GM11168 (cell line): Measurements from ENCODE around the gene CTDP1.
"Not testable (repeated sequence)": the region's sequence is repeated elsewhere in the genome, so short reads cannot be mapped to it uniquely, and the experiment has no call there.

Experiments used
- in situ Hi-C: fragments of 300-500 bp; cut with MboI; formaldehyde crosslinking; loops from one replicate; pipeline ENCODE4 v1.12.0; 2022; ENCODE audit warnings: low sequenced_read_pairs; ENCODE audit not compliant: unreplicated experiment

CTDP1 gene

DNA sequence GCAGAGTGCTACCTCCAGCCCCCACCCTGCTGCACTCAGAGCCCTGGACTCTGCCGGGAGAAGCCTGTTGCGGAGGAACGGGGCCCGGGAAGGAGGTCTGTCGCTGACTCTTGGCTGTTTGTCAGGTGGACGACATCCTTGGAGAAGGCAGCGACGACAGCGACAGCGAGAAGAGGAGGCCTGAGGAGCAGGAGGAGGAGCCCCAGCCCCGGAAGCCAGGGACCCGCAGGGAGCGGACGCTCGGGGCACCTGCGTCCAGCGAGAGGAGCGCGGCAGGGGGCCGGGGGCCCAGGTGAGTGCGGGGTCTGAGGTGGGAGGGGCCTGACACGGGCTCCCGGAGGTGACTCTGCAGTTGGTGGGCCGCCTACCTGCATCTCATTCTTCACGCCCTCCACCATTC, 56.6 kb downstream of the CTDP1 start:
- in situ Hi-C loops, result no loop called here

DNA sequence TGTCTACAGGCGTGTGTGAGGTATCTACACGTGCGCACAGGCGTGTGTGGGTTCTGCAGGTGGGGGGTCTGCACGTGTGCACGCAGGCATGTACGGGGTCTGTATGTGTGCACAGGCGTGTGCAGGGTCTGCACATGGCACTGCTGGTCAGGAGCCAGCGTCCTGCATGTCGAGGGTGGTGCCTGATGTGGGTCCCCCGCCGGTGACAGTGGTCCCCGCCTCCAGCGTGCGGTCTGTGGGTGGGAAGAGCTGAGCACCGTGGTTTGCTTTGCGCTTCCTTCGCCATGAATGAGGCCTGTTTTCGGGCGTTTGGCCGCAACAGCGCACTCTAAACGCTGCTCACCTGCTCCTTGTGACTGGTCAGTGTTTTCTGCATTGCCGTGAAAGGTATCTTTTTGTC, 57.2 kb downstream of the CTDP1 start:
- in situ Hi-C loops, result no loop called here

DNA sequence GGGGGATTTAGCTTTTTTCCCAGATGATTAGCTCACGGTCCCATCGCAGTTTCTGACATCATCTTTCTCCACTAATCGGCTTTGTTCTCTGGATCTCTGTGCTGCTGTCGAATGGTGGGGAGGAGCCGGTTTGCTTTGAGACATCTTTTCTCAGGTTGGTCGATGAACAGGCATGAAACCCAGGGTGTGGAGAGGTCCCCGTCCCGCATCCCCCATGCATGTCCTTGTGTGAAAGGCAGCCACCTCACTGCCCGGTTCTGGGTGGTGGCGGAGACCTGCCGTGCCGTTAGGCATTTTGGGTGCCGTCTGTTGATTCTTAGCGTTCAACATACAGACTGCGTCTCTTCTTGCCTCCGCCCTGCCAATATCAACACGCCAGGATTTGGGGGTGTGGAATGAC, 57.8 kb downstream of the CTDP1 start:
- in situ Hi-C loops, result no loop called here

DNA sequence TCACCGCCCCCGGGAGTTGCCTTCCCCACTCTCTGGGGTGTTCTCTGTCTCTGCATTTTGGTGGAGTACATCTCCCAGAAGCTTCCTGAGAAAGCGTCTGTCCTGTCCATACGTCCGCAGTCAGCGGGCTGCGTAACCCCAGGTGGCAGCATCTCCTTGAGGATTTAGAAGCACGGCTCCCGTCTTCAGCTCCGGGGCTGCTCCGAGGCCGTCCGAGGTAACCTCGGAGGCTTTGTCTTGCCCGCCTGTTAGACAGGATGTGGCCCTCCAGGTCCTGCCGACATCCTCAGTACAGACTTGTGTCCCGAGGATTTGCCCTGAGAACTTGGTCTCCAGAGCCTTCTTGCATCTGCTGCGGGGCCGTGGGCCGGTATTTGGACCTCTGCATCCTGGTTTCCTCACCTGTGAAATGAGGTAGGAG, 58.4 kb downstream of the CTDP1 start:
- in situ Hi-C loops, result no loop called here

DNA sequence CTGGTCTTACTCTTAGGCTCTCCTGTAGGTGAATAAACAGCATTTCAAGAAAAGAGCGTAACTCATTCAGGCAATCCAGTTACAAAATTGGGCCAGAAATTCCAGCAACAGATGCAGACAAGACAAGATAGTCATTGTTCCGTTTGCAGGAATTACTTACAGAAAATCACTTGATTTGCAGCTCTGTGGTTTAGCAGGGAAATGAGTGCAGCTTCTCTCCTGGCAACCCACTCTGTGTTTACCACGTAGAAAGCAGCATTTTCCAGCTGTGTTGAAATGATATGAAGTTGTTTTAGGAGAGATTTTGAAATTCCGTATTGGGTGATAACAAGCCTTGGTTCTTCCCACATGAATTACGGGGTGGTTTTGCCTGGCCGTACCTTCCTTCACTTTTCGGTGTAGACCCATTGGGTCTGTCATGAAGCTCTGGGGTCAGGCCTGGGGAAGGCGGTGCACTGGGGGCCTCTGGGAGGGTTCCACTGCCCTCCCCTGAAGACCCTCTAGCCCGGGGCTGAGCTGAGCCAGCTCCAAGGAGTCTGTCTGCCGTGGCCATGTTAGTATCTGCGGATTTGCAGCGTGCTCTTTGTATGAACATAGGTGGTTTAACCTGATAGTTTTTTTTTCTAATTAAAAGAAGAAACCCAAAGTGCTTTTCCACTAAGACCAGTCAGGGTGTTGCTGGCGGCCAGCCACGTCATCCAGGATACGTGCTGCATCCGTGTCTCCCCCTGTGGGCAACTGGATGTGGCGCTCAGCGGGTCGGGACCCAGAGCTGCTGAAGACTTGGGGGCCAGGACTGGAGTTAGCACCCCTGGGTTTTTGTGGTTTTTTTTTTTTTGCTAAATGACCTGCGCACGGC, 59.2 kb downstream of the CTDP1 start:
- in situ Hi-C loops, result no loop called here

DNA sequence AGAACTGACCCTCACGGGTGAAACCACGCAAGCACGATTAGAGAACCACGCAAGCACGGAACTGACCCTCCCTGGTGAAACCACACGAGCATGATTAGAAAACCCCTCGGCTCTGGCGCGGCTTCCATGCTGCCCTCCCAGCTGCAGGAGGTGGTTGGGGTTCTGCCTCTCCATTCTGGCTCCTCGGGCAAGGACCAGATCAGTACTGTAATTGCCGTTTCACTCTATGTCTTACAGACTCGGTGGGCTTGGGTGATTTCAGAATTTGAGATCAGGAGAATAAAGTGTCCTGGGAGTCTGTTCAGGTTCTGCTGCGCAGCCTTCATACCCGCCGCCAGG, 59.8 kb downstream of the CTDP1 start:
- in situ Hi-C loops, result no loop called here

DNA sequence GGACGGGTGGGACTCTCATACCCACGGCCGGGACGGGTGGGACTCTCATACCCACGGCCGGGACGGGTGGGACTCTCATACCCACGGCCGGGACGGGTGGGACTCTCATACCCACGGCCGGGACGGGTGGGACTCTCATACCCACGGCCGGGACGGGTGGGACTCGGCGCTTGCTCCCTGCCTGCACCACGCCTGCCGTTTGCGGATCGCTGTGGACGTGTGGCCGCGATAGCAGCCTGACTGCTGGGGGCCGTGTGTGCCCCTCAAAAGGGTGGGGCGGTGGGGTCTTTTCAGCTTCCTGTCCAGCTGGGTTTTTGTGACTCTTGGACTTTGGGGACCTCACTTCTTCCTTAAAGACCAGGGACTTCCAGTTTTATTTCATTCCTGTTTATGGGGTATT, 60.4 kb downstream of the CTDP1 start:
- in situ Hi-C loops, result not testable (repeated sequence)

DNA sequence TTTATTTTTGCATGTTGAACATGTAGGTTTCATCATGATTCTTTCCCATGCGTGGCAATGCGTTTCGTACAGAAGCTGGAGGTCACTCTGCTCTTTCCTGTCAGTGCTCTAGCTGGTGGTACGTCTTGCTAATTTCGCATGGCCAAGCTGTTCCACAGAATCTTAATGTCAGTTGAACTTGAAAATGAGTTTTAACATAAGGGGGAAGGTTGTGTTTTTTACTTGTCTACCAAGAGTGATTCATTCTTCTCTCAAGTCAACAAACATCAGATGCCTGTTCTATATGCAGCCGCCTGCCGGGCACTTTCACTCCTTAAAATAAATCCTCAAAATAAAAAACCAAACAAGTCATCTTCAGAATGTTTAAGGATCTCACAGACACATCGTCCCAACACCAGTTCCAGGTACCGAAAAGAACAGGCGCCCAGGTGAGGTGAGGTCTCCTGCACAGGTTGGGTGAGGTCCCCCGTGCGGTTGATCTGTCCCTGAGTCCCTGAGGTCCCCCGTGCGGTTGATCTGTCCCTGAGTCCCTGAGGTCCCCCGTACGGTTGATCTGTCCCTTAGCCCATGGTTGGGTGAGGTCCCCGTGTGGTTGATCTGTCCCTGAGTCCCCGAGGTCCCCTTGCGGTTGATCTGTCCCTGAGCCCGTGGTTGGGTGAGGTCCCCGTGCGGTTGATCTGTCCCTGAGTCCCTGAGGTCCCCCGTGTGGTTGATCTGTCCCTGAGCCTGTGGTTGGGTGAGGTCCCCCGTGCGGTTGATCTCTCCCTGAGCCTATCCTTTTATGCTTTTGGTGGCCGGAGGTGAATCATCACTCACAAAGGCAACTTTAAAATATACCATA, 61.1 kb downstream of the CTDP1 start:
- in situ Hi-C loops, result no loop called here

DNA sequence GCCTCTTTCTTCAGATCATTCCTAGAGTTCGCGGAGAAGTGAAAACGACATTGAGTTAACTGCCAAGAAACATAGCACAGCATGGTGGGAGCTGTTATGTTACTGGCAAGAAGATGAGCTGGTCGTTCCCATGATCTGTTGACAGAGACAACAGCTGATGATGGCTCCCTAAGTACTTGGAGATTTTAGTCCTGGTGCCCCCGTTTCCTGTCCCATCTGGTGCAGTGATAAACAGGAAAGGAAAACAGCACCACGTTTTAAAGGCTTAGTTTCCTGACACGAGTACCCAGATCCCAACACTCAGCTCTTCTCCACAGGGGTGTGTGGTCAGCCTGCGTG, 61.7 kb downstream of the CTDP1 start:
- in situ Hi-C loops, result no loop called here

DNA sequence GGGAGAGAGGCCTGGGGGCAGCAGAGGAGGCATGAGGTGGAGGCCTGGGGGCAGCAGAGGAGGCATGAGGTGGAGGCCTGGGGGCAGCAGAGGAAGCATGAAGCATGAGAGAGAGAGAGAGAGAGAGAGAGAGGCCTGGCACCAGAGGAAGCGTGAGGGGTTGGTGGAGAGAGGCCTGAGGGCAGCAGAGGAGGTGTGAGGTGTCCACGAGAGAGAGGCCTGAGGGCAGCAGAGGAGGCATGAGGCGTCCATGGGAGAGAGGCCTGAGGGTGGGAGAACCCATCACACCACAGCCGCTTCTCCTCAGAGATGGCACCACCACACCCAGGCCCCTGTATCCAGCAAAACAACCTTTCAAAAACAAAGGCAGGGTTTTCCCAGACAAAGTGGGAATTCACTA, 62.5 kb downstream of the CTDP1 start:
- in situ Hi-C loops, result no loop called here

DNA sequence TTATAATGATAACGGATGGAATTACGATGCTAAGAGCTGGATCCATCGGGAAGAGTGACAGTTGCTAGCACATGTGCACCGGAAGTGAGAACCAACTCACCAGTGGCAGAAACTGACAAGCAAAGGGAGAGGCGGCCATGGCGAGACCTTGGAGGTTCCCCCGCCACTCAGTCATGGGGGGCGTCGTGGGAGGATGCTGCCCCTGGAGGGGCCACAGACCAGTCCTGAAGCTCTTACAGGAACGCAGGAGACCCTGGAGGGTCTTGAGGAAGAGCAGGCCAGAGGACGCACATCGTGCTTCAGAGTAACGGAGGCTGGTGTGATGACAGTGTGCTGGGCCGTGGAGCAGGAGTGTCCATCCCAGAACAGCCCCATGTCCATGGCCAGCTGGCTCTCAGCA, 65.0 kb downstream of the CTDP1 start:
- in situ Hi-C loops, result no loop called here

DNA sequence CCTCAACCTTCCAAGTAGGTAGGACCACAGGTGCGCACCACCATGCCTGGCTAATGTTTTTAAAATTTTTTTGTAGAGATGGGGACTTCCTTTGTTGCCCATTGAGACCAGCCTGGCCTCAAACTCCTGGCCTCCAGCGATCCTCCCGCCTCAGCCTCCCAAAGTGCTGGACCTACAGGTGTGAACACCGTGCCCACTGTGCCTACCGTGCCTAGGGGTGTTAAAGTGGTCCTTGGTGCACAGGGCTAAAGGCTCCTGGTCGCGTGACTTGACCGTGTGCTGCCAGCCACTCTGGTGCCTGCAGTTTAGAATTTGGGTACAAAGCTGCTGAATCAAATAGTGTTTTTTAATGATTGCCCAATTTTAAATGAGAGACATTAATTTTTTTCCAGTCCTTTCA, 67.1 kb downstream of the CTDP1 start:
- in situ Hi-C loops, result no loop called here

DNA sequence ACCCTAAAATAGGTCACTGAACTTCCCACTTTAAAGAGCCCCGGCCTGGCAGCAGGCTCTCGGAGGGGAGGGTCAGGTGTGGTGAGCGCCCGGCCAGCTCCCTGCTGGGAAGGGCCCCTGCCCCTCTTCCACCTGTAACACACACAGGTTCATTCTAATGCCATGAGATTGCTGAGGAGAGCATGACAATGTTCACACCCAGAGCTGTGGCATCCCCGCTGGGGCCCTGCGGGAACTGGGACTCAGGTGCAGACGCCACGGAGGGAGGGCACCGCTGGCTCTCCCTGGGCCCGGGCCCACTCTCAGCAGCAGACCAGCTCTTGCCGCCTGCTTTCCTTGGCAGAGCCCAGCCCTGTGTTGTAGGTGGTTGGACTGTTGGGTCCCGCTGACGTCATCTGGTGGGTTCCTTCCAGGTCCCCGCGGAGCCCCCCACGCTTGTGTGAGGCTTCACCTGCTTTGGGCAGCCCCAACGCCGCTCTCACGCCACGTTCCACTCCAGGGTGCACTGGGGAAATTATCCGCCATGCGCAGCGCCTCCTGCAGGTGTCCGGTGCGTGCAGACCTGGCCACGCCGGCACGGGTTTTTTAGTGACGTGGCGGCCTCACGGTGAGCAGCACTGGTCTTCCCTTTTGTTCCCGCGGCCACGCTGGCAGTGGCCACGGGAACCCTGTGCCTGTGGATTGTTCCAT, 67.7 kb downstream of the CTDP1 start:
- in situ Hi-C loops, result no loop called here

DNA sequence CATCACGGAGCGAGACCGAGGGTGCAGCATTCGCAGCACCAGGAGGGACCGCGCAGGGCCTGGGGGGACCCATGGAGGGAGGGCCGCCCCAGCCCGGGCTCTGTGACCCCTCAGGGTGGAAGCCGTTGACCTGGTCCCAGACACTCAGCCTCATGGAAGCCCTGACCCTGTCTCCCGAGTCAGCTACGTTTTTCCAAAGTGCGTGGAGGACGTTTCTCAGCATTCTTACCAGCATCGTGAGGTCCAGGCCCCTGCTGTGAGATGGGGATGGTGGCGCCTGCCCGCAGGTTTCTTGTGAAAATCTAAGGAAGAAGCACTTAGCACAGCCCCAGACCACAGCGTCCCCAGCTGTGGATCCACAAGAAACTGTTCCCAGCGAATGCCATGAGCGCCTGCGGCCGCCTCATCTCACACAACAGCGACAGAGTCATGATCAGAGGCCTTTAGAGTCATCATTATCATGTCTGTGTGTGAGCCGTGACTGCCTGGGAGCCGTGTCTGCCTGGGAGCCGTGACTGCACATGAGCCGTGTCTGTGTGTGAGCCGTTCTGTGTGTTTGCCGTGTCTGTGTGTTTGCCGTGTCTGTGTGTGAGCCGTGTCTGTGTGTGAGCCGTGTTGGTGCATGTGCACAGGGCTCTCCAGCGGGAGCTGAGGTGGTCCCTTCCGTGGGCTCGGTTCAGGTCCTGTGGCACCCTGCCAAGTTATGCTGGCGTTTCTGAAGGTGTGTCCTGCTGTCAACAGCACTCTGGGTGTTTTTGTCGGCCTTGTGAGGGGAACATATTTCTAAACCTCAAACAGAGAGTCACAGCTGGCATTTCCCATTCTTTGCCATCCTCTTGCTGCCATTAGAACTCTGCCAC, 68.9 kb downstream of the CTDP1 start:
- in situ Hi-C loops, result no loop called here

DNA sequence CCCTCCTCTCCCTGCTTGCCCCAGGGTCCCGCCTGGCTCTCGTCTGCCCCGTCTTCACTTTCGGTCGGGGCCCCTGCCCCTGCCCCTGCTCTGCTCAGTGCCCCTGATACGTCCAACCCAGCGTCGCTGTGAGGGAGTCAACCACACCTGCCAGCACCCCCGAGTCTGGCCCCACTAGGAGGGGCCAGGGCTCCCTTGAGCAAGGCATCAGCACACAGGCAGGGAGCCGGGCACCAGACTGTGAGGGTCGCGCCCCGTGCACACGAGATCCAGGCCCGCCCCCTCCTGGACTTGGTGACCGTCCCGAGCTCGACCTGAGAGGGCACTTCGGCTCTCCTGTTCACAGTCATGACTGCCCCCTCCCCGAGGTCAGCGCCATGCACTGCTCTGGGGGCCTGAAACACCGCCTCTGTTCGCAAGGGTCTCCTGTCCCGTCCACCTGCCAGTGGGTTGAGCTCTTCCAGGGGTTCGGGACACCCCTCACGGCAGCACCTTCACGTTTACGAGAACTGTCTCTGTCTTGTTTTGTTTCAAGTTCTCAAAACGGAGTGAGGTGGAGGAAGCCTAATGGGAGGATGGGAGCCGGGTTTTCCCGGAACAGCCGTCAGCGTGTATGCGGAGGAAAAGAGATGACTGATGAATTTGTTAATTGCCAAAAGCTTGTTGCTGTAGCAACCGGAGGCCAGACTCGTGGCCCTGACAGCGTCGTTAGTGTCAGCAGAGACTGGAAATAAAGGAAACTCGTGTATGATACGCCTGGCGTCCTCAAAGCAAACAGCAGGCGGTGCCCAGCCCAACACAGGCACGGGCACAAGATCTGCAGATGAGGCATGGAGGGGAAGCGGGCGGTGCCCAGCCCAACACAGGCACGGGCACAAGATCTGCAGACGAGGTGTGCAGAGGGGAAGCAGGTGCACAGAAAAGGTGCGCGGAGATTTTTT, 69.9 kb downstream of the CTDP1 start:
- in situ Hi-C loops, result no loop called here

DNA sequence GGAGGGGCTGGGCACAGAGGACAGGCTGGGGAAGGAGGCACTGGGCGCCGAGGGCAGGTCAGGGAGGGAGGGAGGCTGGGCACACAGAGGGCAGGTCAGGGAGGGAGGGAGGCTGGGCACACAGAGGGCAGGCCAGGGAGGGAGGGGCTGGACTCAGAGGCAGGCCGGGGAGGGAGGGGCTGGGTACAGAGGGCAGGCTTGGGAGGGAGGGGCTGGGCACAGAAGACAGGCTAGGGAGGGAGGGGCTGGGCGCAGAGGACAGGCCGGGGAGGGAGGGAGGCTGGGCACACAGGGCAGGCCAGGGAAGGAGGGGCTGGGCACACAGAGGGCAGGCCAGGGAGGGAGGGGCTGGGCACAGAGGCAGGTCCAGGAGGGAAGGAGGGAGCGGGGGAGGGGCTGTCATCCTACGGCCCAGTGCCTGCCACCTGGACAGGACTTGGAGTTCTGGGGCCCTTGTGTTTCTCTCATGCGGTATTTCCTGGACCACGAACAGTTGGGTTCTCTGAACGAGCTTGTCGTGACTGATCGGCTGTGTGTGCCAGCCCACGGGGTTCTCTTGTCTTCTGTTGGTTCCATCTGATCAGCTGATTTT, 71.5 kb downstream of the CTDP1 start:
- in situ Hi-C loops, result no loop called here

DNA sequence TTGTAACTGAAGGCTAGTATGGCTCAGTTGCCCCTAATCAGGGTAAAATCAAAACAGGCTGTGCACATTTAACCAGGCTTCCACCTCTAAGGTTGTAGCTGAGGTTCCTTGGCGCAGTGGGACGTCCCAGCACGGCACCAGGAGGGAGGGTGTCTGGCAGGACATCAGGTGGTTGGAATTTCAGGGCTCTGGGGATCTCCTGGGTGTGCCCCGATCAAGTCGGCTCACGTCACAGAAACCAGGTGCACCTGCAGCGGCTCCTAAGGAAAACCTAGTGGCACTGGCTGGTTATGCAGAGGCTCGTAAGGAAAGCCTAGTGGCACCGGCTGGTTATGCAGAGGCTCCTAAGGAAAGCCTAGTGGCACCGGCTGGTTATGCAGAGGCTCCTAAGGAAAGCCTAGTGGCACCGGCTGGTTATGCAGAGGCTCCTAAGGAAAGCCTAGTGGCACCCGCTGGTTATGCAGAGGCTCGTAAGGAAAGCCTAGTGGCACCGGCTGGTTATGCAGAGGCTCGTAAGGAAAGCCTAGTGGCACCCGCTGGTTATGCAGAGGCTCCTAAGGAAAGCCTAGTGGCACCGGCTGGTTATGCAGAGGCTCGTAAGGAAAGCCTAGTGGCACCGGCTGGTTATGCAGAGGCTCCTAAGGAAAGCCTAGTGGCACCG, 72.4 kb downstream of the CTDP1 start:
- in situ Hi-C loops, result not testable (repeated sequence)

DNA sequence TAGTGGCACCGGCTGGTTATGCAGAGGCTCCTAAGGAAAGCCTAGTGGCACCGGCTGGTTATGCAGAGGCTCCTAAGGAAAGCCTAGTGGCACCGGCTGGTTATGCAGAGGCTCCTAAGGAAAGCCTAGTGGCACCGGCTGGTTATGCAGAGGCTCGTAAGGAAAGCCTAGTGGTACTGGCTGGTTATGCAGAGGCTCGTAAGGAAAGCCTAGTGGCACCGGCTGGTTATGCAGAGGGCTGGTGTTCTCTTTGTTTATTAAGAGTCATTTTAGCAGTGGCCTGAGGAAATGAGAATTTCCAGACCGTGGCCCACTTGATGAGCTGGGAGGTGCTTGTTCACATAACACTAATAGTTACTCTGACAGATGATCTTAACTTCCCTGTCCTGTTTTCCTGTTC, 73.3 kb downstream of the CTDP1 start:
- in situ Hi-C loops, result not testable (repeated sequence)
